ENCODE measurements around the gene LAMB3.

Gene LAMB3

DNA sequence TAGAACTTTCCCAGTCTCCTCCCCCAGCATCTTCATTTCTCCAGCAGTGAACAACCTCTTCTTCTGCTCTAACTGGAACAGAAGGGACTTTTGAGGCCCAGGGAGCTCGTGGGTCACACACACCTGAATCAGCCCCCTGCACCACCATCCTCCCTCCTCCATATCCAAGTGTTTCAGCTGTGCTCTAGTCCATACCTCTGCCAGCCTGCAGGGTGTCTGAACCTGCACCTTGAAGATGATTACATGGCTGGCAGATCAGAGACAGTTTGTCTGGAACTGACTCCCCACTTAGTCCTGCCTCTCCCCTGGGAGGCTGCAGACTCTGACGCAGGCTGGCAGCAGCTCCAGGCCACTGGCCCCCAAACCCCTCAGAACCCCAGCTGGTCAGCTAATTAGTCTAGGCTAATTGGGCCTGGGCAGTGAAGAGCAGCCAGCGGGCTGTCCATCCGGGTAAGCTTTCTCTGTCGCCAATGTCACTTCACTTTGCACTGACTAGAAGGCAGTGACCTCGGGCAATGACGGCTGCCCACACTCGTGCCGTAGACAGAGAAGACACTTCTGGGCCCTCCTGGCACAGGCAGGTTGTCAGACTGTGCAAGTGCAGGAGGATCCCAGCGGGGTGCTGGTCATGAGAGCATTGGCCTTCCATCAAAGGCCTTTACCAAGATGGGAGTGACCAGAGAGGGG, 56.5 kb downstream of the LAMB3 start:
- no peak for DNase-seq (ENCODE audit: low read depth in 2 of 2)

DNA sequence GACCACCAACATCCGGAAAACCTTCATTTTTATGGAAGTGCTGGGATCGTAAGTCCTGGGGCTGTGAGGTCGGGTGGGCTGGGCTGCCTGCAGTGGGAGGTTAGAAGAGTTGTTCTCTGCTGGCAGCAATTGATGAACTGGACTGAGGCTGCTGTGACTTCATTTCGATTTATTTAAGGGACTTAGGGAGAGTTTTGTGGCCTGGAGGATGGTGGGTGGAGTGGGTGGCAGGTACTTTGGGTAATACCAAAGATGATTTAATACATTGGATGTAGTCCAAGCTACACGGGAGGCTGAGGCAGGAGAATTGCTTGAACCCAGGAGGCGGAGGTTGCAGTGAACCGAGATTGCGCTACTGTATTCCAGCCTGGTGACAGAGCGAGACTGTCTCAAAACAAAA, 57.2 kb downstream of the LAMB3 start:
- no peak for DNase-seq (ENCODE audit: low read depth in 2 of 2)

- DNase-seq (ENCODE audit: low read depth in 2 of 2) = no peak
Measured at GRCh38 chr1:209594440-209594839, 57.8 kb downstream of the LAMB3 start.

GRCh38 chr1:209593747-209594146, 58.5 kb downstream of the LAMB3 start:
- no peak for DNase-seq (ENCODE audit: low read depth in 2 of 2)

DNA sequence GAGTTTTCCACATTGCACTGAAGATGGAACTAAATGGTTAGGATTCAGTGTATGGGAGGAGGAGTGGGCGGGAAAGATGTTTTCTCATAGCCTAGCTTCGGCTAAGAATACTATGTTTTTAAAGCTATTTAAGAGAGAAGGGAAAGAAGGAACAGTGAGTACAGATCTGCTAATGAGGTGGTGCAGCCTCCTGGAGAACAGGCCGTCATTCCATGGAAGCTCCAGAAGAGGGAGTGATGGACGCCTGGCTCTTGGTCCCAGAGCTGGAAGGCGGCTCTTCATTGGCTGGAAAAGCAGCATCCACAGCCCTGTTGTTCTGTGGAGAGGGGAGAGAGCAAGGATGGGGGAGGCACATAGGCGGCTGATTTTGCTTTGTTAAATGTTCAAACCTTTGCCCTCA, 61.8 kb downstream of the LAMB3 start:
- no peak for DNase-seq (ENCODE audit: low read depth in 2 of 2)

DNA sequence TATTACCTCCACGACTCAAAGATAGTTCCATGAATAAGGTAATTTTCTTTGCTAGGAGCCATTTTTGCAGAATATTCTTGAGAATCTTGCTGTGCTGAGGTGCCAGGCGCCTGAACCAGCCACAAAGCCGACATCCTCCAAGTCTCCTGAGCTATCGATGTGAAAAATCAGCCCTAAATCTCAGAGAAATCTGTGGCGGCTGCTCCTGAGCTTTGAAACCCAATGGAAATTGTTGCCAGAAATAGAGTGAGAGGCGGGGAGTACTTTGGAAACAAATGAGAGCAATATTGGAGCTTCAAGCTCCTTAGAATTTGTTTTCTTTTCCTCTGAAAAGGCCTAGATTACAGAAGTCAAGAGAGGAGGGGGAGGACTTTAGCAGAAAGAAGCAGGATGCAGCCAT, 62.4 kb downstream of the LAMB3 start:
- DNase-seq (ENCODE audit: low read depth in 2 of 2) = no peak

- DNase-seq (ENCODE audit: low read depth in 2 of 2) = no peak
Measured at GRCh38 chr1:209589440-209589839, 62.8 kb downstream of the LAMB3 start.

DNA sequence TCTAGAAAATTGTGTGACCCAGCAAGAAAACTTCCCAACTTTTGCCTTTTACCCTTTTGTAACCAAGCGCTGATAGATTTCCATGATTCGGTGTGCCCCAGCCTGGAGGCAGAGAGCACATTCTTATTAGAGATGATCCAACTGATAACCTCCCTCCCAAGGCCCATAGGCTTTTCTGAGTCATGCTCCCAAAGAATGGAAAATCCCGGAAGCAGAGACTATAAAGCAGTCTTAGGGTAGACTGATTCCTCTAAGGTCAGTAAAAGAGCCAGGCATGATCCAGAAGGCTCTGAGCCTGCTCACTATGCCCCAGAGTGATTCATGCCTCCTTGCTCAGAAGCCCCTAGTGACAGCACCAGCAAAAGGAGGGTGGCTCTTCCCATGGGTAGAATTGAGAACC, 64.4 kb downstream of the LAMB3 start:
- no peak for DNase-seq (ENCODE audit: low read depth in 2 of 2)

GRCh38 chr1:209586221-209586740, 65.9 kb downstream of the LAMB3 start:
- DNase-seq (ENCODE audit: low read depth in 2 of 2) = no peak

GRCh38 chr1:209585672-209586071, 66.6 kb downstream of the LAMB3 start:
- DNase-seq (ENCODE audit: low read depth in 2 of 2) = no peak

- DNase-seq (ENCODE audit: low read depth in 2 of 2) = no peak
Measured at GRCh38 chr1:209585197-209585596, 67.0 kb downstream of the LAMB3 start.

DNA sequence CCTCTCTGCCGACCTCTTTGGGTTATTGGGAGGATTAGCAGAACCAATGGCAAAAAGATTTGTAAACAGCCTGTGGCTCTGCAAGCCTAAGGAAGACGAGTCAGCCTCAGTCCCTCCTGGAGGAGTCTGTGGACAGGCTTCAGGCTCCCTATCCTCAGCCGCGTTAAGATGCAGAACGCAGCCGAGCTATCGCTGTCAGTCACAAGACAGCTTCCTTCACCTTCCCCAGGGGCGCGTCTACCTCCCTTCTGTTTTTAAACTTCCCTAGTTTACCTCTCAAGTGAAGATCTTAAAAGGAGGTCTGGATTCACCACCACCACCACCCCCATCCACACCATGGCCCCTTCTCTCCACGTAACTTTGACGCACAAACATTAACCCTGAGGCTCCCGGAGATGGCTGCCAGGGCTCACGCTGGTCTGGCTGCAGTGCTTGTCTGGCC, 68.0 kb downstream of the LAMB3 start:
- DNase-seq (ENCODE audit: low read depth in 2 of 2) = no peak

DNA sequence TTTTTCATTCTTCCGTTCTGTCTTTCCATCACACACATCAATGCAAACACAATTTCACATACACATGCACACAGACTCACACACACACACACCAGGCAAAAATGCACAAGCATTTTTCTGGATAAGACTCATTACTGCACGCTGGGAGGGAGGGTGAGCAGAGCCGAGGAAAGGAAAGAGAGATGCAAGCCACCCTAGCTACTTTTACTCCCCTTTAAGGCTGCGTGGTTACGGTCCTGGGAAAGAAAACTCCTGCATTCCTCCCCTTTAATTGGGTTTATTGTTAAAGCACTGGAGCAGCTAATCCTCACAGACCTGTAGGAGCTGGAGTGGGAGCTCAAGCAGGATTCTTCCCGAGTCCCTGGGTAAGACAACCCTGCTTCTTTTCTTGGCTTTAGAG, 68.8 kb downstream of the LAMB3 start, which contains the start of gene CAMK1G:
TSS of gene CAMK1G (plus strand) at position 307 of the 400 bp plus-strand sequence. CDS start 11,270 bp downstream, outside the sequence.
- peak; percentile 54 to 63 for DNase-seq (ENCODE audit: low read depth in 2 of 2)

DNA sequence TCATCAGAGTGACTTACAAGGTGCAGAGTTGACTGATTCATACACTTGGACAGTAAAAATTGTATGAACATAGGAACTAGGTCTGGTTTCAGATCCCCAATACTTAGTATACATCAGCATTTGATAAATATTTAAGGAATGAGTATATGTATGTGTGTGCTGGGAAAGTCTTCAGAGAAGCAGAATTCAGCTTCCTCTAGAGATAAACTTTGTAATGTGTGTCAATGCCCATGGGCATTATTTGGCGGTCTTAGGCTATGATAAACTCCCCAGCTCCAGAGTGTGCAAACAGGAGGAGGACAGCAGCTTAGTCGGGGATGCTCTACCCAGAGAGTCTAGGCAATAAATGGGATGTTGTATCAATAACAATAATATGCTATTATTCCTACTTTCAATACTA, 71.6 kb downstream of the LAMB3 start:
- no peak for DNase-seq (ENCODE audit: low read depth in 2 of 2)

GRCh38 chr1:209577346-209577745, 74.9 kb downstream of the LAMB3 start:
- no peak for DNase-seq (ENCODE audit: low read depth in 2 of 2)

- DNase-seq (ENCODE audit: low read depth in 2 of 2) = no peak
Measured at GRCh38 chr1:209576392-209577197, 75.6 kb downstream of the LAMB3 start.

GRCh38 chr1:209570743-209571142, 81.5 kb downstream of the LAMB3 start:
- DNase-seq (ENCODE audit: low read depth in 2 of 2) = no peak

DNA sequence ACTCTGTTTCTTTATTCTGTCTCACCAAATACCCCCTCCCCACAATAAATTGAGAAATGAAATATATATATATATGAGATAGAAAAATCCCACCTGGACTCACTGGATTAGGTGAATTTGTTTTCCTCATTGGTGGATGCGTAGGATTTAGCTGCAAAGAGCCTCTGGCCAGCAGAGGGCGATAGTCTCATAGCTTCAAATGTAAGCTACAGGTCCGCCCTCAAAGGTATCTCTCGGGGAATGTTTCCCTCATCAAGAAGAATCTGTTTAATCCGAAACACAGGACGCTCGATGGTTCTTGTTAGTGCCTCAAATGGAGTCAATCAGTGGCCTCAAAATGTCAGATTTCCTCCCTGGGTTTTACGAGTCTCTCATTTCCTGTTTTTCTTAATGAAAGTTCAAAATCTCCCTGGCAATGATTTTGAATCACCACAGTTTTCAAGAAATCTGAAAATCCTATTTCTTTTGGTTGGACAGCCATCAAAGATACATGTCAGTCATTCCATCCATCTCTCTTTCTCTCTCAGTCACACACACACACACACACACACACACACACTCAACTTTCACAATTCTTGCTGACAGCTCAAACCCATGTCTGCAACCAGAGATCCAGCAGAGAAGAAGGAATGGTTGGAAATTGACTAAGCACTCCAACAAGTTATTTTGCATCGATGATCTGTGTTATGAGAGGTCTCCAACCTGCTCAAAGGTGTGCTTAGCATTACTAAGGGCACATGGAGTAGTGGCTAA, 82.6 kb downstream of the LAMB3 start:
- no peak for DNase-seq (ENCODE audit: low read depth in 2 of 2)

GRCh38 chr1:209567698-209568175, 84.5 kb downstream of the LAMB3 start:
- peak; percentile 49 to 51 for DNase-seq (ENCODE audit: low read depth in 2 of 2)

DNA sequence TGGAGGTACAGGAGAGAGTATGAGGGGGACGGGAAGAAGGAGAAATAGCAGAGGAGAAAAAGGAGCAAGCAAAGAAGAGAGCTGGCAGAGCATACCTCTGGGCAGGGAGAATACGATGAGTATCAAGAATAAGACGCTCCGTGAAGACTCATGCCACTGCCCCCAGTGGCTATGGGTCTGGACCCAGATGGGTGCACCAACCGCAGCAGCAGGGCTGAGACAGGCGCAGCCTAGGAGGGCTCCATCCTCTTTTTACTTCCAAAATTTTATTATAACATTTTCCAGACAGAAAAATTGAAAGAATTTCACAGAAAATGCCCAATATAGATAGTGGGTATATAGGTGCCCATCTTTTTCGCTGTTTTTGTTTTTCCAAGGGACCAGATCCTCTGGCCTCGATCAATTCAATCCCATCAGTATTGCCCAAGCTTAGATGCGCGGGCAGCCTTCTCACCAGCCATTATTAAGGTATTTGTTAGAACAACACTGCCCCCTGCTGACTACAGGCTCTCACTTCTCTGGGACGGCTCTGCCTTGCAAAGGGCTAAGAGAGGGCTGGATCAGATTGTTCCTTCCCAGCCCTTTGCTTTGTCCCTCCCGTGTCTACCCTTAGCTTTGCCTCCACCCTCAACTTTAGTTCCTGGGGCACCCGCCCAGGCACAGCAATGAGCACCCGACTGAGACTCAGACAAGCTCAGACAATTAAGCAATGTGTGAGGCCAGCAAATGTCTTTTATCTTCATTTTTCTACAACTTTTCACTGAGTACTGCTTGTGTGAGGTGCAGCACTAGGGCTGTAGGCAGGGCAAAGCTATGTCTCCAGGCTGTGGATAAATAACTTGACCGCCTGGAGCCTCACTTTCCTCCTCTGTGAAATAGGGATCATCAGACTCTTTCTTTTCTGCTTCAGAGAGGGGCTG, 86.2 kb downstream of the LAMB3 start:
- DNase-seq (ENCODE audit: low read depth in 2 of 2) = peak; percentile 57 to 62

Measured in fibroblast of skin of left quadriceps (primary cell).